Non-pigmented ciliary epithelial cell (primary cell): ENCODE data around the gene MATR3.

Source experiments
- DNase-seq: peaks from one replicate; pipeline ENCODE4 v3.0.0-alpha.2; 2010; ENCODE audit warnings: low read depth

The MATR3 gene

DNA sequence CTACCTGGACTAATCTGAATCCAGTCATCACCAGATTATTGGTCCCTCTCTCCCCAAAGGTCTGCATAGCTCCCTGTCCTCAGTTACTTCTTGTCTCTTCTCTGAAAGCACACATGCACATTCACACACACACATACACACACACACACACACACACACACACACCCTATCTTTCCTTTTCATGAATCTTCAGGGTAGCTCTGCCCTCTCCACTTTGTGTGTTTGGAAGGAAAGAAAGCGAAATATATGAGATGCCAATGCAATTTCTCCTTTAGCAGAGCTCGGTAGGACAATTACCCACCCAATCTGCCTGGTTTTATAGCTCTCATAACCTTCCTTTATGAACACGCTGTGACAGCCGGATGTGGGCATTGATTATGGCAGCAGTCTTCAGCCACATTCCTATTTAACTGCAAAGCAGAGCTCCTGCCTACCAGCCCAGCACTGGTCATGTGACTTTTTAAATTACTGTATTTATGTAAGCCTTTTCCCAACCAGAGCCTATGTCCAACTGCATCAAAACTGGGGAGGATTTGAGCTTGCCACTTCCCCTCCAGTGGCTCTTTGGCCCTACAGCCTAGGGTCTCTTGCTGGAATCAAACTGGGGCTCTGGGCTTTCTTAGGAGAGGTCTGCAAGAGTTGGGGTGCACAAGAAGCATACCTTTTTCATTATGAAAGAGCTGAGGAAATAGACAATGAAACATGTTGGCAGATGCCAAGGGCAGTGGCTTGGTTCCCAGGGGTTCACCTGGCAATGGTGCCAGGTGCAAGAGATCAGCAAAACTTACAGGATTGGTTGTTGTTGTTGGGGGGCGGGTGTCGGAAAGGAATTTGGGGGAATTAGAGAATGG lies 20.8 kb upstream of the MATR3 start:
- DNase-seq: no peak

DNA sequence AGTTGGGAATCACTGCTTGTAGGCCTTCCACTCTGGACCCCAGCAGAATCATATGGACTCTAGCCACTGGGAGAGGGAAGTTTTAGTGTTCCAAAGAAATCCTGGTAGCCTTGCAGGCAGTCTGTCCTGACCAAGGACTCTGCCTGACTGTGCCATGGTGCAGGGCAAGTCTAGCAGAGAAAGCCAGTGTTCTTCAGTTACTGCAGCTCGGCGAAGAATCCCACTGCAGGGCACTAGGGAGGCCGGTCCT lies 20.3 kb upstream of the MATR3 start:
- DNase-seq: no peak

- DNase-seq: no peak
These were observed 19.8 kb upstream of the MATR3 start for GRCh38 chr5:139273572-139274289.

GRCh38 chr5:139275536-139275935 lies 18.0 kb upstream of the MATR3 start:
- no peak for DNase-seq

DNA sequence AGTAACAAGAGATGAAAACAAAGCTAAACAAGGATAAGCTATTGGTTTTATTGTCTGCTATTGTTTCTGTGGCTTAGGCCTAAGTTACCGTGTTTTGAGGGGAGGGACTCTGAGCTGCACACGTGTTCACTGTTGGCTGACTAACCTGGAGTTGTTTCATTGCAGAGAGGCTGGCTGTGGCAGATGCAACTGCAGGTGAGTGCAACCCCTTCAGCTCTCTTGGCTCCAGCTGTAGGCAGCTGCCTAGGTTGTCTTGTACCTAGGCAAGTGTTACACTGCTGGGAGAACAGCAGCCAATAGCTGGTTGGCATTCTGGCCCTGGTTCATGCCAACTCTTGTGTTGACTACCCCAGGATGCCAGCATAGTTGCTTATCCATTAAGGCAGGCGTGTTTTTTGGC lies 17.6 kb upstream of the MATR3 start:
- DNase-seq: no peak

- no peak for DNase-seq
These were observed 17.1 kb upstream of the MATR3 start for GRCh38 chr5:139276426-139276825.

GRCh38 chr5:139277171-139277570 lies 16.4 kb upstream of the MATR3 start:
- DNase-seq: no peak

- no peak for DNase-seq
These were observed 14.8 kb upstream of the MATR3 start for GRCh38 chr5:139278540-139279274.

DNA sequence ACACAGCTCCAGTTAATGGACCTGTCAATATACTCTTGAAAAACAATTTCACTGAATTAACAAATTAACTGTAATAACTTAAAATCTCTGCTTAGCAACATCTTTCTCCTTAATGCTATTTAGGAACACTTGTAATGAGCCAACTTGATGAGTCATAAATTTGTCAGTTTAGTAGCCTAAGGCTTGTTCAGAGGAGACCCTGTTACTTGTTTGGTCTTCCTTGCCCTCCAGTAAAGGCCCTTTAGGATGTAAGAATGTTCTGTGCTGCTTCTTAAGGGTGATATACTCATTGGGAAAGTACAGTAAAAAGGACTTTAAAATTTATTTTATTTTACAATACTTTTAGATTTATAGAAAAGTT lies 11.4 kb upstream of the MATR3 start:
- DNase-seq: no peak

GRCh38 chr5:139283252-139284166 lies 10.0 kb upstream of the MATR3 start:
- no peak for DNase-seq

- no peak for DNase-seq
These were observed 9.2 kb upstream of the MATR3 start for GRCh38 chr5:139284295-139284694.

- no peak for DNase-seq
These were observed 7.7 kb upstream of the MATR3 start for GRCh38 chr5:139285651-139286392.

DNA sequence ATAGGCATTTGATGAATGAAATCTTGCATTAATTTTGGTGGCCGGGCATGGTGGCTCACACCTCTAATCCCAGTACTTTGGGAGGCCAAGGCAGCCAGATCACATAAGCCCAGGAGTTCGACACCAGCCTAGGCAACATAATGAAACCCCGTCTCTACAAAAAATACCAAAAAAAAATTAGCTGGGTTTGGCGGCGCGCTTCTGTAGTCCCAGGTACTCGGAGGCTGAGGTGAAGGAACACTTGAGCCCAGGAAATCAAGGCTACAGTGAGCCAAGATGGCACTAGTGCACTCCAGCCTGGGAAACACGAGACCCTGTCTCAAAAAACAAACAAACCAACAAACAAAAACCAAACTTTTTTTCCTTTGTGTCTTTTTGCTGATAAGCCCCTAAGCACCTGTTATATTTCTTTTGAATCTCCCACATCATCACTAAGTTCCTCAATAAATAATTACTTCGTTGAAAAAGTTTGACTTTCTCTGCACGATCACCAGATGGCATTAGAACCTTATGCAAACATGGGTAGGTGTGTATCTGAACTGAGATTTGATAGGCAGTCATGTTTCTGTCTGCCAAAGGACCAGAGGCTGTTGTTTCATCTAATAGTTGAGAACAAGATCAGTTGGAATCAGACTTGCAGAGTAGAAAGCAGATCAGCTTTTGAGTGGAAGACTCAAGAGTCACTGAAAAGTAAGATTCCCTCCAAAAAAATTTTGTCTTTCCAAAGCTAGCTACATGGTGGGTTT lies 5.5 kb upstream of the MATR3 start:
- DNase-seq: no peak

- no peak for DNase-seq
These were observed 2.5 kb upstream of the MATR3 start for GRCh38 chr5:139291051-139291450.

DNA sequence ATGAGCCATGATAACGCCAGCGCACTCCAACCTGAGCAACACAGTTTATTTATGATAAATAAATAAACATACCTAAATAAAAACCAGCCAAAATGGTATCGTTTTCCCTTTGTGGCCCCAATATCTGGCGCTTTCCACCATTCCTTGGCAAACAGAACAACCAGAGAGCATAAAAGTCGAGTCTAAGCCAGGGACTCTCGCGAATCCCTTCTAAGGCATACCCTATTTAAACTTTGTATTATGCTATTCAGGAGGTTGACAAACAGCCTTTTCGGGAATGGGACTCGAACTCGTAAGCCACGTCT lies 386 bp upstream of the MATR3 start:
- no peak for DNase-seq

DNA sequence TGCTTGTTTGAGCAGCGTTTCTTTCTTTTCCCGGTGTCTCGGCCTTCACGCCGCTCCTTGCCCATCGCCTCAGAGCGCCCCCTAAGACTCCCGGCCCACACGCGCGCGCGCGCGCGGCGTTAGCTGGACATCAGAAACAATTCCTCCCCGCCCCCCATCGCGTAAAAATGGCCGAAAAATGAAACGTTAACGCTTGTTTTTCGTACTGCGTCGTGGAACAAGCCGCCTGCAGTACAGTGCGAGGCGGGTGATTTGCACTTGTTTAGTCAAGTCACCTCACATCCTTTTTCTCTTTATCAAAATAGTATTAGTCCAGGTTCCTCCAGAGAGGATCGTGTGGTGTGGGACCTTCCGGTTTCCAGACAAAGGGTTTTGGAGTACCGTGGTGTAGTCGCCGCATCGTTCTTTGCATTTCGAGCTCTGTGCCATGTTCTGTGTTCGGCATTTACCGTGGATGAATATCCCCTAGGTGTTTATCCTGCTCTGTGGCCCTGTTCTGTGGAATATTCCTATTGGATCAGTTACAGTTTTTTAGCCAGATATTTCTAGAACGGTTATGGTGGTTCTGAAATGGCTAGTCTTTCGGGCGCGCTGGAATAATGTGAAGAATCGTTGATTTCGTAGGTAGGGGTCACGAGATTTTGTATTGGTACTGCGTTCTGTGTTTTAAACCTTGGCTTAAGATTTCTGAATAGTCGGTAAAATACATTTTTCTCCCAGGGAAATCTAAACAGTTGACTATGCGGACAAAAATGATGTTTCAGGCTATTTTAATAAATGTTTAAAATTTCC lies 1.0 kb downstream of the MATR3 start:
- no peak for DNase-seq

DNA sequence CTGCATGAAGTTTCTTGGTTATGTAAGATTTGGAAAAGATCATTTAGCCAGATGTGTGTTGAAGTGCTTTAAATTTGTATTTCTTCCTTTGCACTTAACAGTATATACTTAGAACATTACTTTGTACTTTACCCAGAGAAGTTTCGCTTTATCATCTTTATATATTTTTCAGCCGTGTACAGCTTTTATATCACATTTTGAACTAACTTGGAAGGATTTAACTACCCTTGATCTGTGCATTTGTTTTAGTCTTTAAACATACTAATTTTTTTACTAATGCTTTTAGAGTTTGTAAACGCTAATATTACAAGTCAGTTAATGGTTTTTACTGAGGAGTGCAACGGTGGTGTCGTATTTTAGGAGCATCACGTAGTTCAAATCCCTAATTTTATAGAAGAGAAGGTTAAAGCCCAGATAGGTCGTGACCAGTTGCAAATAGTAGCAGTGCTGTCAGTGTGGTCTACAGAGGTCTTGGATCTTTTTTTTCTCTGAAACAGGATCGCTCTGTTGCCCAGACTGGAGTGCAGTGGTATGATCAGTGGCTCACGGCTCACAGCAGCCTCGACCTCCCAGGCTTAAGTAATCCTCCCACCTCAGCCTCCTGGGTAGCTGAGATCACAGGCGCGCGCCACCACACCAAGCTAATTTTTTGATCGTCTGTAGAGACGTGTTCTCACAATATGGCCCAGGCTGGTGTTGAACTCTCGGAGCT lies 2.0 kb downstream of the MATR3 start:
- DNase-seq: no peak

GRCh38 chr5:139296198-139296597 lies 2.7 kb downstream of the MATR3 start:
- DNase-seq: no peak

DNA sequence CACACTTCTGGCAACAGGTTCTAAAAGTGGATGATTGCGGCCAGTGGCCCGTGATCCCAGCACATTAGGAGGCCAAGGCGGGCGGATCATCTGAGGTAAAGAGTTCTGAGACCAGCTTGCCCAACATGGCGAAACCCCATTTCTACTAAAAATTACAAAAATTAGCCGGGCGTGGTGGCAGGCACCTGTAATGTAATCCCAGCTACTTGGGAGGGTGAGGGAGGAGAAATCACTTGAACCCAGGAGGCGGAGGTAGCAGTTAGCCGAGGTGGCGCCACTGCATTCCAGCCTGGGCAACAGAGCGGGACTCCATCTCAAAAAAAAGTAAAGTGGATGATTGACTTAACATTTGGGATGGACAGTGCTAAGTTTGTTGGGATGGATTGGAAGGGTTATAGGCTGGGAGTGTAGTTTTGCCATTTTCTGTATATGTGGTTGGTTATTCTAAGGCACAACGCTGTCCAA lies 3.4 kb downstream of the MATR3 start:
- no peak for DNase-seq
